Activated CD4-positive, alpha-beta T cell treated with anti-CD3 and anti-CD28 coated beads, Interleukin-2, amount 50 U/mL, for 4 hours (primary cell): ENCODE measurements around the gene RIPK1.

Source experiments
- DNase-seq, 2 experiments: peaks; one replicate each; pipeline ENCODE4 v3.0.0-alpha.2; 2020

The RIPK1 gene

GRCh38 chr6:3086282-3086946 lies 18.1 kb downstream of the RIPK1 start:
- no peak for DNase-seq

GRCh38 chr6:3088446-3088845 lies 20.2 kb downstream of the RIPK1 start:
- no peak for DNase-seq

GRCh38 chr6:3088968-3089367 lies 20.7 kb downstream of the RIPK1 start:
- DNase-seq: no peak

- no peak for DNase-seq
Observed at GRCh38 chr6:3090013-3090412, 21.7 kb downstream of the RIPK1 start.

- no peak for DNase-seq
Observed at GRCh38 chr6:3094815-3095214, 26.5 kb downstream of the RIPK1 start.

- DNase-seq: no peak
Observed at GRCh38 chr6:3102875-3103274, 34.6 kb downstream of the RIPK1 start.

GRCh38 chr6:3108746-3109414 lies 40.6 kb downstream of the RIPK1 start:
- DNase-seq: no peak

- DNase-seq: no peak
Observed at GRCh38 chr6:3109761-3110160, 41.5 kb downstream of the RIPK1 start.

- no peak for DNase-seq
Observed at GRCh38 chr6:3114377-3114776, 46.1 kb downstream of the RIPK1 start.

GRCh38 chr6:3117912-3118352 lies 49.6 kb downstream of the RIPK1 start:
- no peak for DNase-seq

- peak; percentile 99 for DNase-seq
Observed at GRCh38 chr6:3118353-3119039, 50.2 kb downstream of the RIPK1 start, which contains the start of gene BPHL. Gene BPHL (plus strand): TSS chr6:3118711. CDS start chr6:3118741, 30 bp downstream.

GRCh38 chr6:3119040-3119723 lies 50.9 kb downstream of the RIPK1 start:
- no peak for DNase-seq

- no peak for DNase-seq
Observed at GRCh38 chr6:3120765-3121089, 52.4 kb downstream of the RIPK1 start.

GRCh38 chr6:3122823-3123182 lies 54.5 kb downstream of the RIPK1 start:
- no peak for DNase-seq

- DNase-seq: no peak
Observed at GRCh38 chr6:3124667-3125066, 56.4 kb downstream of the RIPK1 start.

GRCh38 chr6:3125815-3126214 lies 57.5 kb downstream of the RIPK1 start:
- no peak for DNase-seq

- DNase-seq: no peak
Observed at GRCh38 chr6:3128356-3129108, 60.2 kb downstream of the RIPK1 start.

- DNase-seq: no peak
Observed at GRCh38 chr6:3131695-3132094, 63.4 kb downstream of the RIPK1 start.

GRCh38 chr6:3133515-3133914 lies 65.2 kb downstream of the RIPK1 start:
- no peak for DNase-seq

GRCh38 chr6:3135668-3136291 lies 67.5 kb downstream of the RIPK1 start:
- DNase-seq: no peak

- no peak for DNase-seq
Observed at GRCh38 chr6:3136292-3137011, 68.2 kb downstream of the RIPK1 start.
